Keratinocyte (primary cell): Measurements from ENCODE around the gene BEGAIN. TPM values are rescaled to one million over a fixed set of nuclear protein-coding genes. Genes with fewer than 3 reads are reported as not detected.

Experiments
- DNase-seq: peaks from one replicate; pipeline ENCODE4 v3.0.0-alpha.2; 2011; ENCODE audit warnings: low read depth, missing footprints, low spot score
- FAIRE-seq: peaks from 2 replicates; lab custom pipeline; 2011; peaks lifted over from hg19 to GRCh38; lab: Jason Lieb, UNC
- H2AFZ ChIP-seq: 2 replicates; pipeline ENCODE4 v1.6.0; 2012; ENCODE audit warnings: low read length, control low read depth, inconsistent platforms; ENCODE audit not compliant: control insufficient read depth
- H3K27ac ChIP-seq: 2 replicates; pipeline ENCODE4 v1.5.1; 2011; ENCODE audit warnings: low read length; ENCODE audit not compliant: control insufficient read depth, insufficient read depth
- H3K27me3 ChIP-seq: 3 replicates; pipeline ENCODE4 v1.6.0; 2011; ENCODE audit warnings: low read length; ENCODE audit not compliant: control insufficient read depth, insufficient read depth; ENCODE audit errors: extremely low read depth
- H3K36me3 ChIP-seq, 2 experiments: 2 replicates in 1 of 2; 3 replicates in 1 of 2; pipeline ENCODE4 v1.5.1; 2011; ENCODE audit warnings: low read length in 2 of 2, mild to moderate bottlenecking in 1 of 2; ENCODE audit not compliant: control insufficient read depth in 2 of 2, insufficient read depth in 2 of 2; ENCODE audit errors: extremely low read depth in 1 of 2
- H3K4me1 ChIP-seq: 3 replicates; pipeline ENCODE4 v1.5.1; 2011; ENCODE audit warnings: low read length; ENCODE audit not compliant: control insufficient read depth, insufficient read depth; ENCODE audit errors: extremely low read depth
- H3K4me2 ChIP-seq: 3 replicates; pipeline ENCODE4 v1.6.0; 2011; ENCODE audit warnings: low read depth, low read length; ENCODE audit not compliant: control insufficient read depth, insufficient read depth; ENCODE audit errors: extremely low read depth
- H3K4me3 ChIP-seq, 3 experiments: fragments of 200-600 bp in 1 of 3; sonication (generic) in 1 of 3; 2 replicates in 2 of 3; 3 replicates in 1 of 3; pipeline ENCODE4 v1.5.1; 2011 to 2016; ENCODE audit warnings: low read length in 3 of 3, mild to moderate bottlenecking in 3 of 3, control low read depth in 2 of 3, inconsistent platforms in 1 of 3, low read depth in 1 of 3, mixed read lengths in 1 of 3, mixed run types in 1 of 3, moderate library complexity in 1 of 3; ENCODE audit not compliant: control insufficient read depth in 2 of 3, insufficient read depth in 2 of 3; ENCODE audit errors: extremely low read depth in 1 of 3
- H3K79me2 ChIP-seq: 2 replicates; pipeline ENCODE4 v1.6.0; 2012; ENCODE audit warnings: low read length; ENCODE audit not compliant: control insufficient read depth, insufficient read depth
- H3K9ac ChIP-seq: 3 replicates; pipeline ENCODE4 v1.6.0; 2011; ENCODE audit warnings: low read length; ENCODE audit not compliant: control insufficient read depth, insufficient read depth; ENCODE audit errors: extremely low read depth
- H3K9me1 ChIP-seq: 3 replicates; pipeline ENCODE4 v1.6.0; 2011; ENCODE audit warnings: low read length; ENCODE audit not compliant: control insufficient read depth, insufficient read depth; ENCODE audit errors: extremely low read depth
- H3K9me3 ChIP-seq: 2 replicates; pipeline ENCODE4 v1.5.1; 2012; ENCODE audit warnings: low read depth, low read length; ENCODE audit not compliant: control insufficient read depth
- H4K20me1 ChIP-seq: 3 replicates; pipeline ENCODE4 v1.6.0; 2011; ENCODE audit warnings: low read length; ENCODE audit not compliant: control insufficient read depth, insufficient read depth; ENCODE audit errors: extremely low read depth
- EZH2 ChIP-seq: IDR thresholded peaks from one replicate; pipeline ENCODE4 v1.6.1; 2012; ENCODE audit warnings: inconsistent platforms, mild to moderate bottlenecking, low read length, moderate library complexity
- dilution Hi-C: fragments of 300-500 bp; cut with MboI; formaldehyde crosslinking; loops from one replicate; pipeline ENCODE4 v1.7.0; 2020; ENCODE audit warnings: low sequenced_read_pairs; ENCODE audit not compliant: extremely low pct_ligation_motif_present
- polyA plus RNA-seq, 5 experiments: library from polyadenylated mRNA; depleted of rRNA in 3 of 5; stranded (reverse) in 3 of 5; stranded (forward) in 1 of 5; unstranded in 1 of 5; fragments of >200 nt; gene quantifications; 1 replicate in 1 of 5; 2 replicates in 3 of 5; 3 replicates in 1 of 5; pipeline versions ENCODE4 v1.2.1 to v1.2.3, GENCODE V29; 2011 to 2012; ENCODE audit warnings: missing spikeins in 2 of 5, low read depth in 1 of 5, low replicate concordance in 1 of 5
- TF ChIP-seq, protein P1 (sequence below), 3 experiments: IDR thresholded peaks in 1 of 3; conservative IDR thresholded peaks in 1 of 3; optimal IDR thresholded peaks in 1 of 3; 2 replicates in 2 of 3; 3 replicates in 1 of 3; pipeline versions ENCODE3 to v1.5.1; 2011; ENCODE audit warnings: low read length in 3 of 3, mild to moderate bottlenecking in 3 of 3, moderate library complexity in 2 of 3, control low read depth in 1 of 3, inconsistent platforms in 1 of 3; ENCODE audit not compliant: insufficient read depth in 2 of 3; ENCODE audit errors: extremely low read depth in 1 of 3

The BEGAIN gene
- polyA plus RNA-seq, 1 donor (not counting 4 experiments of a cell fraction or from before 2014, with no cell fraction given), result 0.25 TPM

GRCh38 chr14:100562751-100563150 is 24.5 kb downstream of the BEGAIN start:
- H3K27me3 ChIP-seq, result peaks cover 20% of the 10 kb centered on the region
- no peaks in the 10 kb centered on the region for H3K79me2 ChIP-seq
- H3K9me1 ChIP-seq, result no peaks in the 10 kb centered on the region

GRCh38 chr14:100561005-100561404 is 26.2 kb downstream of the BEGAIN start:
- FAIRE-seq (no peak), DNase-seq (no peak)
- Histone ChIP-seq H3K36me3 (no peaks in the 10 kb centered on the region), H3K9ac (no peak overlapping the region), H3K4me3 (no peak overlapping the region), H3K27ac (no peak overlapping the region), H3K27me3 (peaks cover 11% of the 10 kb centered on the region), H4K20me1 (no peaks in the 10 kb centered on the region), H2AFZ (no peak overlapping the region), H3K9me3 (no peaks in the 10 kb centered on the region), H3K4me2 (no peak overlapping the region), H3K4me1 (no peaks in the 10 kb centered on the region), H3K9me1 (no peaks in the 10 kb centered on the region), H3K79me2 (no peaks in the 10 kb centered on the region)
- dilution Hi-C loops, result no loop called here
- TF ChIP-seq, protein P1, sequence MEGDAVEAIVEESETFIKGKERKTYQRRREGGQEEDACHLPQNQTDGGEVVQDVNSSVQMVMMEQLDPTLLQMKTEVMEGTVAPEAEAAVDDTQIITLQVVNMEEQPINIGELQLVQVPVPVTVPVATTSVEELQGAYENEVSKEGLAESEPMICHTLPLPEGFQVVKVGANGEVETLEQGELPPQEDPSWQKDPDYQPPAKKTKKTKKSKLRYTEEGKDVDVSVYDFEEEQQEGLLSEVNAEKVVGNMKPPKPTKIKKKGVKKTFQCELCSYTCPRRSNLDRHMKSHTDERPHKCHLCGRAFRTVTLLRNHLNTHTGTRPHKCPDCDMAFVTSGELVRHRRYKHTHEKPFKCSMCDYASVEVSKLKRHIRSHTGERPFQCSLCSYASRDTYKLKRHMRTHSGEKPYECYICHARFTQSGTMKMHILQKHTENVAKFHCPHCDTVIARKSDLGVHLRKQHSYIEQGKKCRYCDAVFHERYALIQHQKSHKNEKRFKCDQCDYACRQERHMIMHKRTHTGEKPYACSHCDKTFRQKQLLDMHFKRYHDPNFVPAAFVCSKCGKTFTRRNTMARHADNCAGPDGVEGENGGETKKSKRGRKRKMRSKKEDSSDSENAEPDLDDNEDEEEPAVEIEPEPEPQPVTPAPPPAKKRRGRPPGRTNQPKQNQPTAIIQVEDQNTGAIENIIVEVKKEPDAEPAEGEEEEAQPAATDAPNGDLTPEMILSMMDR (optimal IDR thresholded peaks at IDR 0.05 in 1 of 3, IDR thresholded peaks at IDR 0.05 in 1 of 3, conservative IDR thresholded peaks at IDR 0.05 in 1 of 3; ENCODE audit: extremely low read depth in 1 of 3, insufficient read depth in 2 of 3, low read length in 3 of 3), result no peak
- TF ChIP-seq EZH2, result no peak

More at GRCh38 chr14:100562751-100563150, 24.5 kb downstream of the BEGAIN start:
- Histone ChIP-seq H3K4me2 (no peak overlapping the region), H3K36me3 (no peaks in the 10 kb centered on the region), H3K9me3 (no peaks in the 10 kb centered on the region), H3K4me3 (no peak overlapping the region), H3K27ac (no peak overlapping the region), H2AFZ (no peak overlapping the region), H3K9ac (no peak overlapping the region), H3K4me1 (no peaks in the 10 kb centered on the region), H4K20me1 (no peaks in the 10 kb centered on the region)
- no peak for FAIRE-seq
- dilution Hi-C loops, result no loop called here
- TF ChIP-seq EZH2, result no peak
- TF ChIP-seq, protein P1 (optimal IDR thresholded peaks at IDR 0.05 in 1 of 3, IDR thresholded peaks at IDR 0.05 in 1 of 3, conservative IDR thresholded peaks at IDR 0.05 in 1 of 3; ENCODE audit: extremely low read depth in 1 of 3, insufficient read depth in 2 of 3, low read length in 3 of 3), result no peak
- no peak for DNase-seq
